Esophagus squamous epithelium (tissue), 5 donors: ENCODE data around the gene HIPK2. TPM values are rescaled to one million over a fixed set of nuclear protein-coding genes. Genes with fewer than 3 reads are reported as not detected.

Experiments used
- DNase-seq: peaks from one replicate; lab custom pipeline; 2025; lab: John Stamatoyannopoulos, UW
- H3K27ac ChIP-seq, 4 donors: fragments of 200-600 bp; sonication (generic); one replicate each; pipeline ENCODE4 v1.5.1; 2016 to 2019; ENCODE audit warnings: mild to moderate bottlenecking in 1 of 4
- H3K27me3 ChIP-seq, 4 donors: fragments of 200-600 bp; sonication (generic); 1 replicate in 3 of 4; 2 replicates in 1 of 4; pipeline versions ENCODE4 v1.5.1 to v1.6.0; 2017 to 2021; ENCODE audit warnings: antibody characterized with exemption in 1 of 4
- H3K36me3 ChIP-seq, 3 donors: fragments of 200-600 bp; sonication (generic); one replicate each; pipeline ENCODE4 v1.5.1; 2016 to 2019
- H3K4me1 ChIP-seq, 3 donors: fragments of 200-600 bp; sonication (generic); one replicate each; pipeline ENCODE4 v1.5.1; 2017 to 2019
- H3K4me3 ChIP-seq, 4 donors: fragments of 200-600 bp; sonication (generic); 1 replicate in 3 of 4; 2 replicates in 1 of 4; pipeline ENCODE4 v1.5.1; 2016 to 2019; ENCODE audit warnings: mild to moderate bottlenecking in 2 of 4, moderate library complexity in 1 of 4
- H3K9me3 ChIP-seq, 3 donors: fragments of 200-600 bp; sonication (generic); one replicate each; pipeline ENCODE4 v1.5.1; 2016 to 2019
- POLR2A ChIP-seq, 4 donors: fragments of 450-650 bp; IDR thresholded peaks; one replicate each; pipeline ENCODE4 v1.6.1; 2017; ENCODE audit warnings: antibody characterized with exemption in 4 of 4, mild to moderate bottlenecking in 4 of 4, moderate library complexity in 3 of 4
- WGBS, 2 donors: methylation state at CpG; one replicate each; pipeline ENCODE4 v1.1.5; 2018; 5-methylcytosine and 5-hydroxymethylcytosine counted together
- intact Hi-C: fragments of 100-400 bp; cut with DNase I; formaldehyde crosslinking; loops from one replicate; pipeline ENCODE4 v1.15.0; 2022
- total RNA-seq, 4 donors: library from RNA; depleted of rRNA; stranded (reverse); fragments of >200 nt; gene quantifications; one replicate each; pipeline ENCODE4 v1.1.0, GENCODE V29; 2016
- TF ChIP-seq, protein P1 (sequence below), 6 experiments: fragments of 450-650 bp in 4 of 6; fragments of 200-600 bp in 2 of 6; sonication (generic) in 2 of 6; IDR thresholded peaks; one replicate each; pipeline ENCODE4 v1.5.1; 2016 to 2019; ENCODE audit warnings: antibody characterized with exemption in 6 of 6, mild to moderate bottlenecking in 4 of 6, moderate library complexity in 4 of 6
- donor health status: DM: yes; HTN: yes; CAD: no.

HIPK2 gene
- total RNA-seq, 4 donors from 2014 or later: 17.8 to 37.9 (median 29.3) TPM

DNA sequence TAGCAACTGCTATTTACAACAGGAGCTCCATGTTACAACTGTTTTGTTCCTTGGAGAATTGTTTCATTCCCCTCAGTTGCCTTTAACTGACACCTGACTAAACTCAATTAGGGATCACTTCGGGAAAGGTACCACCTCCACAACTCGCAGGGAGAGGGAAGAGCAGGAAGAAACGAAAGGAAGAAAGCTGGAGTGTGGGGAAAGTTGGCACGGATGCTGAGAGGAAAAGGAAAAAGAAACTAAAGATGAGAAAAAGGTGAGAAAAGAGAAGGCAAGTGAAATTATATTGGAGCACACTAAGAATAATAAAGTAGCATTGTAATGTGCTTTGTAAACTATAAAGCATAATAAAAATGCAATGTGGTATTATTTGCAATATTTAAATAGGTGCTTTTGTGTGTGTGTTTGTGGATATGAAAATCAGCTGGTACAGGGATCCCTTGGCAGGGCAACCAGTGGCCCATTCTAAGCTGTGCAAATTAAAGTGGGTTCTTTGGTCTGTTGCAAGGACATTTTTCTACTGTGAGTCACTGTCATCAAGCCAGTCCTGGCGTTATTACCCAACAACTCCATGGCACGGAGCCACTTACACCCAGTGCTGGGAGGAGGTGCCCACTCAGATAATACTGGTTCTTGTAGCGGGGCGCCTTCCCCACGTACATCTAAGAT lies 45.9 kb downstream of the HIPK2 start:
- Histone ChIP-seq H3K4me3 (peak overlapping the region in 1 of 4 donors; percentile 27), H3K36me3 (peaks cover 0 to 14% (median 0%) of the 10 kb centered on the region in 3 donors), H3K27ac (peak overlapping the region; percentile 37 to 85 (median 68)), H3K27me3 (no peaks in the 10 kb centered on the region), H3K4me1 (peaks cover 38 to 77% (median 41%) of the 10 kb centered on the region in 3 donors), H3K9me3 (no peaks in the 10 kb centered on the region)
- peak; percentile 14 for DNase-seq
- intact Hi-C loops: no loop called here
- TF ChIP-seq, protein P1, sequence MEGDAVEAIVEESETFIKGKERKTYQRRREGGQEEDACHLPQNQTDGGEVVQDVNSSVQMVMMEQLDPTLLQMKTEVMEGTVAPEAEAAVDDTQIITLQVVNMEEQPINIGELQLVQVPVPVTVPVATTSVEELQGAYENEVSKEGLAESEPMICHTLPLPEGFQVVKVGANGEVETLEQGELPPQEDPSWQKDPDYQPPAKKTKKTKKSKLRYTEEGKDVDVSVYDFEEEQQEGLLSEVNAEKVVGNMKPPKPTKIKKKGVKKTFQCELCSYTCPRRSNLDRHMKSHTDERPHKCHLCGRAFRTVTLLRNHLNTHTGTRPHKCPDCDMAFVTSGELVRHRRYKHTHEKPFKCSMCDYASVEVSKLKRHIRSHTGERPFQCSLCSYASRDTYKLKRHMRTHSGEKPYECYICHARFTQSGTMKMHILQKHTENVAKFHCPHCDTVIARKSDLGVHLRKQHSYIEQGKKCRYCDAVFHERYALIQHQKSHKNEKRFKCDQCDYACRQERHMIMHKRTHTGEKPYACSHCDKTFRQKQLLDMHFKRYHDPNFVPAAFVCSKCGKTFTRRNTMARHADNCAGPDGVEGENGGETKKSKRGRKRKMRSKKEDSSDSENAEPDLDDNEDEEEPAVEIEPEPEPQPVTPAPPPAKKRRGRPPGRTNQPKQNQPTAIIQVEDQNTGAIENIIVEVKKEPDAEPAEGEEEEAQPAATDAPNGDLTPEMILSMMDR (IDR thresholded peaks at IDR 0.05): no peak
- TF ChIP-seq POLR2A (IDR thresholded peaks at IDR 0.05): no peak
- WGBS, 2 donors: 28 to 43% methylated on average over 8 to 9 of the region's 9 CpGs

DNA sequence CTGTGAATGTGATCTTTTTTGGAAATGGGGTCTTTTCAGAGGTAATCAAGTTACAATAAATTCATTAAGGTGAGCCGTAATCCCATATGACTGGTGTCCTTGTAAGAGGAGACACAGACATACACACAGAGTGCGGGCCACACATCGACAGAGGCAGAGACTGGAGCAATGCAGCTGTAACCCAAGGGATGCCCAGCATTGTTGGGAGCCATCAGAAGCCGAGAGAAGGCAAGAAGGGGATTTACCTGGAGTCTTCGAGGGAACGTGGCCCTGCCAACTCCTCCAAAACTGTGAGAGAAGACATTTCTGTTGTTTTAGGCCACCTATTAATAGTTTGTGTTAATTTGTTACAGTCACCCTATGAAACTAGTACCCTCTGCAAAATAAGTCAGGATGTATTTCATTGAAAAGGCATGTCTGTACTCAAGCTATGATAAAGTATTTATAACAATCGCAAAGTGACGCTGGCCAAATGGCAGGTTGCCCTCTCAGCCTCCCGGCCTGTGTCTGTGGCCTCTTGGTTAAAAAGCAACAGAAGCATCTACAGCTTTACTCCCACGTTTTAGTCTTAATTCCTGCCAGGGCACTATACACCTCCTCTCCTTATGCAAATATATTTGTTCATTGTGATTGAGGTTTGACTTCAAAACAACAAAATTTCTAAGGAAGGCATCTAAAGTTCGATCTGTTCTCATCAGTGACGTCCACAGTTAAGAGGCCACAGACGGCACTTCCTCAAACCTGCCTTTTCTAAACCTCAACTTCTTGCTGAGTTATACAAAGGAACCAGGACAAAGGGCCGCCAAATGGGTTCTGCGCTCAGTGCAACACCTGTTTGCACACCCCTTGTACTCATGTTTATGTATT lies 46.8 kb downstream of the HIPK2 start:
- Histone ChIP-seq H3K4me1 (peaks cover 39 to 86% (median 49%) of the 10 kb centered on the region in 3 donors), H3K4me3 (peak overlapping the region in 1 of 4 donors; percentile 27), H3K27me3 (no peaks in the 10 kb centered on the region), H3K27ac (peak overlapping the region; percentile 37 to 85 (median 68)), H3K36me3 (peaks cover 0 to 10% (median 0%) of the 10 kb centered on the region in 3 donors), H3K9me3 (no peaks in the 10 kb centered on the region)
- TF ChIP-seq POLR2A (IDR thresholded peaks at IDR 0.05): peak in 1 of 4 donors; percentile 54
- TF ChIP-seq, protein P1 (IDR thresholded peaks at IDR 0.05): no peak
- intact Hi-C loops: no loop called here
- DNase-seq: no peak
- WGBS, 2 donors: 37 to 44% methylated on average over 15 of the region's 15 CpGs

DNA sequence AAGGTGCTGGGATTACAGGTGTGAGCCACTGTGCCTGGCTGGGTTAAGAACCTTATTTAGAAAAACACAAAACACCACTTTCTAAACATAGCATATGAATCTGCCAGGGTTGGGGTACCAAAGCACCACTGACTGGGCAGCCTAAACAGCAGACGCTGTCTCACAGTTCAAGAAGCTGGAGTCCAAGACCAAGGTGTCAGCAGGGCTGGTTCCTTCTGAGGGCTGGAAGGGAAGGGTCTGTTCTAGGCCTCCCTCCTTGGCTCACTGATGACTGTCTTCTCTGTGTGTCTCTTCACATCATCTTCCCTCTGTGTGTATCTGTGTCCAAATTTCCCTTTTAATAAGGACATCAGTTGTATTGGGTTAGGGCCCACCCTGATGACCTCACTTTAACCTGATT lies 49.6 kb downstream of the HIPK2 start:
- Histone ChIP-seq H3K36me3 (peaks cover 0 to 3% (median 0%) of the 10 kb centered on the region in 3 donors), H3K9me3 (no peaks in the 10 kb centered on the region), H3K4me3 (no peak overlapping the region), H3K4me1 (peaks cover 39 to 83% (median 40%) of the 10 kb centered on the region in 3 donors), H3K27me3 (no peaks in the 10 kb centered on the region), H3K27ac (no peak overlapping the region)
- no peak for DNase-seq
- 89 to 100% methylated on average over 1 of the region's 1 CpG for WGBS, 2 donors
- TF ChIP-seq, protein P1 (IDR thresholded peaks at IDR 0.05): no peak
- no peak for TF ChIP-seq POLR2A (IDR thresholded peaks at IDR 0.05)
- intact Hi-C loops: no loop called here

DNA sequence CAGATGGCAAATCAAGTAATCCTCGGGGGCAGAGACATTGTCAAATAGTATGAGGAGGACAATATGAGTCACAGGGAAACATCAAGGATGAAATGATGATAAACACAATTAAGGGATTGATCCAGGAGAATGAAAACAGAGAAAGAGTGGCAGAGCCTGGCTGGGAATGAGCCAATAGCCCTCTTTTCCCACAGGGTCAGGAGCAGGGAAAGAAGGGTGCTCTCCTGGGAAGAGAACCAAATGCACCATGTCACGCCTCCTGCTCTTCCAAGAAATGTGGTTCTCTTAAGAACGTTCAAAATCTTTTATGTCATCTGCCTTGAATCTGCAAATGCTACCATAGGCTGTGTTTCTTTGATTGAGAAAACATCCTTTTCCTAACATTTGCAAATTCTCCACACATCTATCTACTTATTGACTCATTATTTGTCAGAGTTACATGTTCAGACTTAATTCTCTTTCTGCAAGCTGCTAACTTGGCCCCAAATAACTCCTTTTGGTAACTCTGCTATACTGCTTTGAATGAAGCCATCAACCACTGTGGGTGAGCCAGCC lies 50.6 kb downstream of the HIPK2 start:
- no peaks in the 10 kb centered on the region for H3K9me3 ChIP-seq
- intact Hi-C loops: no loop called here
- H3K4me1 ChIP-seq: peaks cover 31 to 83% (median 34%) of the 10 kb centered on the region in 3 donors
- TF ChIP-seq, protein P1 (IDR thresholded peaks at IDR 0.05): no peak
- no peak for TF ChIP-seq POLR2A (IDR thresholded peaks at IDR 0.05)
- DNase-seq: no peak
- no peaks in the 10 kb centered on the region for H3K27me3 ChIP-seq
- H3K4me3 ChIP-seq: no peak overlapping the region
- peak overlapping the region in 3 of 4 donors; percentile 30 to 60 (median 41) for H3K27ac ChIP-seq
- H3K36me3 ChIP-seq: peaks cover 0 to 3% (median 0%) of the 10 kb centered on the region in 3 donors
- WGBS, 2 donors: 19 to 41% methylated on average over 3 of the region's 3 CpGs
